B cell (primary cell): ENCODE data around the gene TMC3. TPM values are rescaled to one million over a fixed set of nuclear protein-coding genes. Genes with fewer than 3 reads are reported as not detected.

Experiments used
- ATAC-seq: fragments of 200-7000 bp; cut with Tn5 transposase; one replicate; pipeline ENCODE4 v1.10.0; 2021; ENCODE audit warnings: low read depth, mild to moderate bottlenecking, moderate number of reproducible peaks, moderate library complexity
- CTCF ChIA-PET: fragments of 350-600 bp; sonication (Branson Sonifier 250); formaldehyde crosslinking; loops from one replicate; lab custom pipeline; 2021; ENCODE audit warnings: antibody characterized with exemption, inconsistent platforms; lab: Charles Lee
- POLR2A ChIA-PET: fragments of 350-600 bp; sonication (Branson Sonifier 250); formaldehyde crosslinking; loops from one replicate; lab custom pipeline; 2021; ENCODE audit warnings: antibody characterized with exemption; lab: Charles Lee
- DNase-seq: peaks from one replicate; pipeline ENCODE4 v3.0.0; 2013
- H2AFZ ChIP-seq: 2 replicates; pipeline ENCODE4 v1.6.1; 2012; ENCODE audit warnings: mild to moderate bottlenecking, low read depth, low read length; ENCODE audit not compliant: insufficient read depth, poor library complexity, severe bottlenecking
- H3K27ac ChIP-seq, 2 donors: 1 replicate in 1 of 2; 2 replicates in 1 of 2; pipeline ENCODE4 v1.5.1; 2012 to 2013; ENCODE audit warnings: low read length in 2 of 2, mild to moderate bottlenecking in 2 of 2, moderate library complexity in 1 of 2
- H3K27me3 ChIP-seq, 4 experiments: fragments of 200-600 bp in 1 of 4; sonication (generic) in 1 of 4; replicated peaks in 1 of 4; 1 replicate in 2 of 4; 2 replicates in 2 of 4; pipeline versions ENCODE4 v1.6.1 to v1.7.0; 2013 to 2016; ENCODE audit warnings: low read length in 3 of 4, mild to moderate bottlenecking in 2 of 4, mixed read lengths in 1 of 4, moderate library complexity in 1 of 4; ENCODE audit not compliant: insufficient read depth in 4 of 4, control insufficient read depth in 3 of 4; ENCODE audit errors: control extremely low read depth in 1 of 4
- H3K36me3 ChIP-seq, 2 experiments: replicated peaks in 1 of 2; 1 replicate in 1 of 2; 2 replicates in 1 of 2; pipeline versions ENCODE4 v1.6.1 to v1.7.1; 2013; ENCODE audit warnings: low read length in 1 of 2; ENCODE audit not compliant: insufficient read depth in 2 of 2, control insufficient read depth in 1 of 2; ENCODE audit errors: control extremely low read depth in 1 of 2, extremely low read depth in 1 of 2
- H3K4me1 ChIP-seq, 2 donors: fragments of 200-600 bp in 1 of 2; sonication (generic) in 1 of 2; 1 replicate in 1 of 2; 2 replicates in 1 of 2; pipeline versions ENCODE4 v1.5.1 to v1.6.1; 2013 to 2017; ENCODE audit warnings: low read length in 2 of 2; ENCODE audit not compliant: control insufficient read depth in 2 of 2, insufficient read depth in 2 of 2
- H3K4me2 ChIP-seq: replicated peaks from 2 replicates; pipeline ENCODE3; 2012; ENCODE audit warnings: mild to moderate bottlenecking, low read depth, low read length; ENCODE audit not compliant: poor library complexity, severe bottlenecking
- H3K4me3 ChIP-seq, 5 experiments: fragments of 200-600 bp in 1 of 5; sonication (generic) in 1 of 5; 1 replicate in 3 of 5; 2 replicates in 2 of 5; pipeline versions ENCODE4 v1.5.1 to v1.7.0; 2011 to 2016; ENCODE audit warnings: low read length in 4 of 5, mild to moderate bottlenecking in 4 of 5, low read depth in 2 of 5, control low read depth in 1 of 5, moderate library complexity in 1 of 5; ENCODE audit not compliant: insufficient read depth in 1 of 5; ENCODE audit errors: control extremely low read depth in 1 of 5, extremely low read depth in 1 of 5
- H3K79me2 ChIP-seq: fragments of 200-600 bp; sonication (generic); one replicate; pipeline ENCODE4 v1.6.0; 2016; ENCODE audit warnings: low read length; ENCODE audit not compliant: control insufficient read depth, insufficient read depth
- H3K9ac ChIP-seq: fragments of 200-600 bp; sonication (generic); 2 replicates; pipeline ENCODE4 v1.6.1; 2017; ENCODE audit warnings: mild to moderate bottlenecking, low read length, moderate library complexity
- H3K9me3 ChIP-seq, 3 donors: one replicate each; pipeline versions ENCODE4 v1.6.1 to v1.7.1; 2013; ENCODE audit warnings: low read length in 2 of 3; ENCODE audit not compliant: control insufficient read depth in 2 of 3, insufficient read depth in 1 of 3; ENCODE audit errors: control extremely low read depth in 1 of 3
- H4K20me1 ChIP-seq: 2 replicates; pipeline ENCODE4 v1.6.0; 2012; ENCODE audit warnings: mild to moderate bottlenecking, low read length; ENCODE audit not compliant: insufficient read depth, control insufficient read depth, poor library complexity, severe bottlenecking
- H3K27ac Mint-ChIP-seq: one replicate; pipeline ENCODE4 v1.8.0; 2021; ENCODE audit warnings: mixed read lengths
- H3K27me3 Mint-ChIP-seq: one replicate; pipeline ENCODE4 v1.8.0; 2021; ENCODE audit warnings: mixed read lengths
- H3K4me1 Mint-ChIP-seq: one replicate; pipeline ENCODE4 v1.8.0; 2021; ENCODE audit warnings: mixed read lengths
- H3K4me3 Mint-ChIP-seq: one replicate; pipeline ENCODE4 v1.8.0; 2021; ENCODE audit warnings: mixed read lengths
- H3K9me3 Mint-ChIP-seq: one replicate; pipeline ENCODE4 v1.8.0; 2022; ENCODE audit warnings: mixed read lengths; ENCODE audit not compliant: insufficient read depth
- EZH2 ChIP-seq: IDR thresholded peaks from 2 replicates; pipeline ENCODE4 v1.6.1; 2012; ENCODE audit warnings: borderline replicate concordance, low read depth, mild to moderate bottlenecking, moderate library complexity, low read length; ENCODE audit not compliant: insufficient read depth, poor library complexity, severe bottlenecking
- WGBS: methylation state at CpG from one replicate; pipeline ENCODE4 v1.1.5; 2013; ENCODE audit warnings: missing lambda C conversion rate; ENCODE audit not compliant: insufficient coverage; 5-methylcytosine and 5-hydroxymethylcytosine counted together
- intact Hi-C: fragments of 100-400 bp; cut with micrococcal nuclease; formaldehyde crosslinking; loops from one replicate; pipeline ENCODE4 v1.10.0; 2022
- polyA plus RNA-seq: library from polyadenylated mRNA; depleted of rRNA; stranded (reverse); fragments of >200 nt; gene quantifications from 2 replicates; pipeline ENCODE4 v1.2.3, GENCODE V29; 2012
- total RNA-seq, 2 donors: library from RNA; stranded (reverse); fragments of 120-200 nt in 1 of 2; gene quantifications; 1 replicate in 1 of 2; 2 replicates in 1 of 2; pipeline versions ENCODE4 v1.2.3 to v1.2.4, GENCODE V29; 2013 to 2022
- TF ChIP-seq, protein P1 (sequence below): fragments of 200-600 bp; IDR thresholded peaks from one replicate; pipeline ENCODE4 v1.8.0; 2022; ENCODE audit warnings: antibody characterized with exemption, mild to moderate bottlenecking

Gene TMC3
- total and polyA plus RNA-seq, 2 donors (not counting 1 experiment from before 2014, with no cell fraction given), result not detected

DNA sequence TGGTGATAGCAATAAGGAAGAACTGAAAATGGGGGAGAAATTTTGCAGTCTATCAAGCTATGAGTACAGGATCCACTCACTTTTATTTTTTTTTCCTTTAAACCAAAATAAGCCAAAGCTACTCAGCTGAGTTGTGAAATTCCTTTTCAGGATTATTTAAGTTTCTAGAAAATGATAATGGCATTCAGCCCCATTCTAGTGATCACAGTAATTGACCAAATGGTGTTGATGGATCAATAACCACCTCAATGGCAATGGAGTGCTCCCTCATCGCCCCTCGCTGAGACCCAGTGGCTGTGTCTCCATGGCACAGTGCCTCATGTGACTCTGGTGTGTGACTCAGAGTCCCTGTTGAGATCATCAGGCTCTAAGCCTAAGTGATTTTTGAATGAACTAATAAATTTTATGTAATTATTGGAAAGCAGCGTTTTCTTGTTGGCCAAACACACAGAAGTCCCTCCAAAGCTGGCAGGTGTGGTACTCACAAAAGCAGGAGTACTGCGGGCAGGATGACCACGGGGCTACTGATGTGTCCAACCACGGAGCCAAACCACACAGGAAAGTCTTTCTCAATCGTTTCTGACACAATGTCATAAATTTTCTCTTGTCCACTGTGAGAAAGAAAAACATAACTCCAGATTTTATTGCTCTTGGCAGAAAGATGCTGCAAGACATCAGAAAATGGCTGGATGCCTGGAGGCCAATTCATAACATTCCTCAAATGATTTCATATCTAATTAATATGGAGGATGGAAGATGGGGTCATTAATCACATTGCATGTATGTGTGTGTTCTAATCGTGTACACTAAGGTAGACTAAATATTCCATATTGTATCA lies 35.6 kb downstream of the TMC3 start:
- Histone ChIP-seq H3K4me2 (no peak overlapping the region), H3K4me3 (no peak overlapping the region), H3K36me3 (no peaks in the 10 kb centered on the region), H3K79me2 (no peaks in the 10 kb centered on the region), H2AFZ (no peak overlapping the region), H4K20me1 (no peaks in the 10 kb centered on the region), H3K27me3 (no peaks in the 10 kb centered on the region), H3K4me1 (no peaks in the 10 kb centered on the region), H3K9ac (no peak overlapping the region), H3K9me3 (no peaks in the 10 kb centered on the region), H3K27ac (no peak overlapping the region)
- no peak overlapping the region for H3K4me3 Mint-ChIP-seq
- intact Hi-C loops, result no loop called here
- 74% methylated on average over 4 of the region's 8 CpGs for WGBS
- TF ChIP-seq EZH2, result no peak
- TF ChIP-seq, protein P1, sequence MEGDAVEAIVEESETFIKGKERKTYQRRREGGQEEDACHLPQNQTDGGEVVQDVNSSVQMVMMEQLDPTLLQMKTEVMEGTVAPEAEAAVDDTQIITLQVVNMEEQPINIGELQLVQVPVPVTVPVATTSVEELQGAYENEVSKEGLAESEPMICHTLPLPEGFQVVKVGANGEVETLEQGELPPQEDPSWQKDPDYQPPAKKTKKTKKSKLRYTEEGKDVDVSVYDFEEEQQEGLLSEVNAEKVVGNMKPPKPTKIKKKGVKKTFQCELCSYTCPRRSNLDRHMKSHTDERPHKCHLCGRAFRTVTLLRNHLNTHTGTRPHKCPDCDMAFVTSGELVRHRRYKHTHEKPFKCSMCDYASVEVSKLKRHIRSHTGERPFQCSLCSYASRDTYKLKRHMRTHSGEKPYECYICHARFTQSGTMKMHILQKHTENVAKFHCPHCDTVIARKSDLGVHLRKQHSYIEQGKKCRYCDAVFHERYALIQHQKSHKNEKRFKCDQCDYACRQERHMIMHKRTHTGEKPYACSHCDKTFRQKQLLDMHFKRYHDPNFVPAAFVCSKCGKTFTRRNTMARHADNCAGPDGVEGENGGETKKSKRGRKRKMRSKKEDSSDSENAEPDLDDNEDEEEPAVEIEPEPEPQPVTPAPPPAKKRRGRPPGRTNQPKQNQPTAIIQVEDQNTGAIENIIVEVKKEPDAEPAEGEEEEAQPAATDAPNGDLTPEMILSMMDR, result no peak
- CTCF ChIA-PET, result interaction anchor here (0.8 to 20.0 kb wide), 7 partner anchors 17 to 182 kb away, joined by 3 to 306 read pairs (median 4); no protein-coding TSS in a partner anchor
- H3K4me1 Mint-ChIP-seq, result peaks cover 7% of the 10 kb centered on the region
- POLR2A ChIA-PET, result no interaction called here
- H3K27ac Mint-ChIP-seq, result no peak overlapping the region
- ATAC-seq (no peak), DNase-seq (no peak)
- H3K9me3 Mint-ChIP-seq, result no peaks in the 10 kb centered on the region
- no peaks in the 10 kb centered on the region for H3K27me3 Mint-ChIP-seq

GRCh38 chr15:81337713-81338157 lies 36.3 kb downstream of the TMC3 start:
- ChIA-PET CTCF (interaction anchor here (0.8 to 20.0 kb wide), 9 partner anchors 18 to 182 kb away, joined by 3 to 306 read pairs (median 10); no protein-coding TSS in a partner anchor), POLR2A (no interaction called here)
- H3K4me2 ChIP-seq, result no peak overlapping the region

More at GRCh38 chr15:81337713-81338157, 36.3 kb downstream of the TMC3 start:
- intact Hi-C loops, result loop anchor here (2.0 kb wide), 1 partner anchor 183 kb away; no protein-coding TSS in a partner anchor
- Histone ChIP-seq H3K4me3 (no peak overlapping the region), H3K9me3 (no peaks in the 10 kb centered on the region), H2AFZ (no peak overlapping the region), H3K4me1 (no peaks in the 10 kb centered on the region), H3K27ac (no peak overlapping the region), H4K20me1 (no peaks in the 10 kb centered on the region), H3K27me3 (no peaks in the 10 kb centered on the region), H3K36me3 (no peaks in the 10 kb centered on the region), H3K79me2 (no peaks in the 10 kb centered on the region), H3K9ac (no peak overlapping the region)
- TF ChIP-seq, protein P1, result no peak
- TF ChIP-seq EZH2, result no peak
- DNase-seq (no peak), ATAC-seq (no peak)
- H3K27me3 Mint-ChIP-seq, result no peaks in the 10 kb centered on the region
- 98% methylated on average over 8 of the region's 9 CpGs for WGBS
- no peak overlapping the region for H3K27ac Mint-ChIP-seq
- peaks cover 7% of the 10 kb centered on the region for H3K4me1 Mint-ChIP-seq
- no peaks in the 10 kb centered on the region for H3K9me3 Mint-ChIP-seq
- no peak overlapping the region for H3K4me3 Mint-ChIP-seq
